Tibial artery (tissue), 4 donors: ENCODE measurements around the gene CARTPT.

Experiments used
- DNase-seq, 2 donors: peaks; one replicate each; pipeline ENCODE4 v3.0.0-alpha.2; 2019
- H3K27ac ChIP-seq, 2 donors: fragments of 200-600 bp; sonication (generic) in 1 of 2; 1 replicate in 1 of 2; 2 replicates in 1 of 2; pipeline ENCODE4 v1.5.1; 2018 to 2019; ENCODE audit warnings: mild to moderate bottlenecking in 1 of 2
- H3K27me3 ChIP-seq, 2 donors: fragments of 200-600 bp; sonication (generic) in 1 of 2; one replicate each; pipeline versions ENCODE4 v1.5.1 to v1.6.0; 2016 to 2019
- H3K36me3 ChIP-seq, 3 donors: fragments of 200-600 bp; sonication (generic) in 2 of 3; one replicate each; pipeline ENCODE4 v1.5.1; 2016 to 2019; ENCODE audit warnings: mild to moderate bottlenecking in 2 of 3
- H3K4me1 ChIP-seq, 4 donors: fragments of 200-600 bp; sonication (generic) in 2 of 4; 1 replicate in 3 of 4; 2 replicates in 1 of 4; pipeline ENCODE4 v1.5.1; 2016 to 2019
- H3K4me3 ChIP-seq, 2 donors: fragments of 200-600 bp; sonication (generic) in 1 of 2; 1 replicate in 1 of 2; 2 replicates in 1 of 2; pipeline ENCODE4 v1.5.1; 2018 to 2019; ENCODE audit warnings: mild to moderate bottlenecking in 2 of 2
- H3K9me3 ChIP-seq, 3 donors: fragments of 200-600 bp; sonication (generic) in 1 of 3; one replicate each; pipeline ENCODE4 v1.5.1; 2016 to 2019
- CTCF ChIP-seq, 2 experiments: fragments of 200-600 bp in 1 of 2; fragments of 450-650 bp in 1 of 2; IDR thresholded peaks; one replicate each; pipeline ENCODE4 v1.5.1; 2017 to 2019; ENCODE audit warnings: antibody characterized with exemption in 2 of 2, mild to moderate bottlenecking in 1 of 2, moderate library complexity in 1 of 2
- intact Hi-C: fragments of 100-400 bp; cut with DNase I; formaldehyde crosslinking; loops from one replicate; pipeline ENCODE4 v1.15.0; 2023; ENCODE audit warnings: low total_unique reads

CARTPT gene

DNA sequence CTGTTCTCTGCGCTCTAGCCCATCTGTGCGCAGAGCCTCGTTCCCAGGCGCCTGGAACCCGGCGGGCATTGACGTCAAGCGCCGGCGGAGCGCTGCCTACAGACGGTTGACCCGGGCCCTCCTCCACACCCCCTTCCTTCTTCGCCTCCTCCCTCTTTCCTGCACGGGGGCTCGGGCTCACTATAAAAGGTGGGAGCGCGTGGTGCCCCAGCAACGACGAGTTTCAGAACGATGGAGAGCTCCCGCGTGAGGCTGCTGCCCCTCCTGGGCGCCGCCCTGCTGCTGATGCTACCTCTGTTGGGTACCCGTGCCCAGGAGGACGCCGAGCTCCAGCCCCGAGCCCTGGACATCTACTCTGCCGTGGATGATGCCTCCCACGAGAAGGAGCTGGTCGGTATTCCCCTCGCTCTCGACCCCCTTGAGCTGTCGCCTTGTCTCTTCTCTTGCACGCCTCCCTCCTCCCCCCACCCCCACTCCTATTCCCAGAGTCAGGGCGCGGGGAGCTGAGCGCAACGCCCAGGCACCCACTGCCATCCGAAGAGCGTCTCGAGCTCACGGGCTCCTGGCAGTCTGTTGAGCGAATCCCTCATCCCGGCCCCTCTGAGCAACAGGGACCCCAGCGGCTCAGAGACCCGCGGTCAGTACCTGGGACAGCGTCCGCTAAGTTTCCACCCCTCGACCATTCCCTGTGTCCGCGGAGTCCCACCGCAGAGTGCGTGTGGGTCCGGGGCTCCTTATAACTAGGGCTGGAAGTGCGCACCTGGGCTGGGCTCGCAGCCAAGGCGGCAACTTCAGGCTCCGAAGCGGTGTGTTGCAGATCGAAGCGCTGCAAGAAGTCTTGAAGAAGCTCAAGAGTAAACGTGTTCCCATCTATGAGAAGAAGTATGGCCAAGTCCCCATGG is at the start of gene CARTPT:
Gene CARTPT, plus strand, starts transcription at position 213 of the 902 bp plus-strand sequence. Its CDS starts 19 bp downstream, at position 232.
- Histone ChIP-seq H3K27ac (no peak within 1 kb of the TSS), H3K4me1 (peaks cover 0 to 5% (median 0%) of the 10 kb centered on the region in 4 donors), H3K36me3 (no peaks in the 10 kb centered on the region), H3K27me3 (peaks cover 0 to 29% of the 10 kb centered on the region in 2 donors), H3K4me3 (no peak within 1 kb of the TSS), H3K9me3 (no peaks in the 10 kb centered on the region)
- intact Hi-C loops = no loop called here
- no peak for TF ChIP-seq CTCF (IDR thresholded peaks at IDR 0.05)
- DNase-seq = no peak

- Histone ChIP-seq H3K27ac (no peak overlapping the region), H3K9me3 (no peaks in the 10 kb centered on the region), H3K36me3 (no peaks in the 10 kb centered on the region), H3K4me3 (no peak overlapping the region), H3K4me1 (no peaks in the 10 kb centered on the region), H3K27me3 (no peaks in the 10 kb centered on the region)
- DNase-seq = no peak
- TF ChIP-seq CTCF (IDR thresholded peaks at IDR 0.05) = no peak
- intact Hi-C loops = no loop called here
These were observed 41.1 kb upstream of the CARTPT start for GRCh38 chr5:71677977-71678376.

GRCh38 chr5:71679714-71680113 is 39.4 kb upstream of the CARTPT start:
- Histone ChIP-seq H3K36me3 (no peaks in the 10 kb centered on the region), H3K9me3 (no peaks in the 10 kb centered on the region), H3K4me3 (no peak overlapping the region), H3K4me1 (no peaks in the 10 kb centered on the region), H3K27me3 (peaks cover 0 to 7% of the 10 kb centered on the region in 2 donors), H3K27ac (no peak overlapping the region)
- TF ChIP-seq CTCF (IDR thresholded peaks at IDR 0.05) = no peak
- intact Hi-C loops = no loop called here
- no peak for DNase-seq

DNA sequence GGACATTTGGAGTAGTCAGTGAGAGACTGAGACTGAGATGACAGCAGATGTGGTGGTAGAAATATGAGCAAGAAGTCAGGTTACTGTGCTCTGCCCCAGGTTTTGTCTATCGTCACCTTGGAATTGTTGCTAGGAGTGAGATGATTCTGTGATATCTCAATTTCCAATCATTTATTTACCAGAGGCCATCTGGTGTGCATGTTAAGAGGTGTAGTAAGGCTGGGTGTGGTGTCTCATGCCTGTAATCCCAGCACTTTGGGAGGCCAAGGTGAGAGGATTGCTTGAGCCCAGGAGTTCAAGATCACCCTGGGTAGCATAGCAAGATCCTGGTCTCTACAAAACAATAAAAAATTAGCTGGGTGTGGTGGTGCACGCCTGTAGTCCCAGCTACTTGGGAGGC is 38.6 kb upstream of the CARTPT start:
- Histone ChIP-seq H3K27me3 (peaks cover 0 to 7% of the 10 kb centered on the region in 2 donors), H3K4me3 (no peak overlapping the region), H3K36me3 (no peaks in the 10 kb centered on the region), H3K27ac (no peak overlapping the region), H3K9me3 (no peaks in the 10 kb centered on the region), H3K4me1 (no peaks in the 10 kb centered on the region)
- no peak for TF ChIP-seq CTCF (IDR thresholded peaks at IDR 0.05)
- intact Hi-C loops = no loop called here
- DNase-seq = no peak

DNA sequence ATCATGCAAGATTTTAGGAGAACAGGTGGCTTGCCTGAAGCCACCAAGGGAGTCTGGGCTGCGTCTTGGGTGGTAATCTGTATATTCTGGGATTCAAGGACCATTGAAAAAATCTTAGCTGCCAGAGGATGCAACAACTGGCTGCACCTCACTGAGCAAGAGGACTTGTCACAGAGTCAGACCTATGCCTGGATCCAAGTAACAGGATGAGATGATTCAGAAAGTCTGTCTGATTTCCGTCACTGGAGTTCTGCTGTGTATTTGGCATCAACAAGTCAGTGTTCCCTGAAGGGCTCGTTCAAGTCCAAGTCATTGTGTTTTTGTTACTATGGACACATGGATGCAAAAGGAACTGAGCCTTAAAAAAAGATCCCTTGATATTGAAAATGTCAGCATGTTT is 37.8 kb upstream of the CARTPT start:
- no peak for TF ChIP-seq CTCF (IDR thresholded peaks at IDR 0.05)
- Histone ChIP-seq H3K27me3 (peaks cover 0 to 7% of the 10 kb centered on the region in 2 donors), H3K36me3 (no peaks in the 10 kb centered on the region), H3K9me3 (no peaks in the 10 kb centered on the region), H3K27ac (peak overlapping the region in 1 of 2 donors; percentile 31), H3K4me3 (no peak overlapping the region), H3K4me1 (no peaks in the 10 kb centered on the region)
- intact Hi-C loops = no loop called here
- DNase-seq = no peak
